Mesendoderm (in vitro differentiated cells): ENCODE measurements around the gene GFRAL.
A peak's percentile ranks its signal among the peaks of the same experiment; 100 is the strongest.

Experiments used
- DNase-seq: peaks from one replicate; pipeline ENCODE4 v3.0.0; 2013
- H2AK5ac ChIP-seq: 2 replicates; pipeline ENCODE4 v1.6.1; 2013; ENCODE audit warnings: low read length, inconsistent platforms
- H2BK120ac ChIP-seq: 2 replicates; pipeline ENCODE4 v1.6.1; 2013; ENCODE audit warnings: low read depth, mild to moderate bottlenecking, low read length, moderate library complexity, mixed read lengths
- H2BK15ac ChIP-seq: replicated peaks from 2 replicates; pipeline ENCODE4 v1.6.1; 2013; ENCODE audit warnings: low read depth, mild to moderate bottlenecking, moderate library complexity
- H2BK5ac ChIP-seq: 2 replicates; pipeline ENCODE4 v1.6.1; 2013; ENCODE audit warnings: low read length, inconsistent platforms
- H3K18ac ChIP-seq: 2 replicates; pipeline ENCODE4 v1.6.1; 2013; ENCODE audit warnings: mild to moderate bottlenecking, low read length, mixed read lengths
- H3K23ac ChIP-seq: one replicate; pipeline ENCODE4 v1.6.1; 2013; ENCODE audit warnings: low read length
- H3K27ac ChIP-seq: 2 replicates; pipeline ENCODE4 v1.5.1; 2013; ENCODE audit warnings: low read depth, mild to moderate bottlenecking, inconsistent platforms, low read length, moderate library complexity
- H3K27me3 ChIP-seq: 2 replicates; pipeline ENCODE4 v1.6.1; 2013; ENCODE audit warnings: low read length, control low read depth, mild to moderate bottlenecking, inconsistent platforms; ENCODE audit not compliant: insufficient read depth, poor library complexity
- H3K36me3 ChIP-seq: 2 replicates; pipeline ENCODE4 v1.6.1; 2013; ENCODE audit warnings: low read length, inconsistent platforms; ENCODE audit not compliant: control insufficient read depth, insufficient read depth
- H3K4ac ChIP-seq: one replicate; pipeline ENCODE4 v1.6.1; 2013; ENCODE audit warnings: low read depth, mild to moderate bottlenecking, low read length, moderate library complexity
- H3K4me1 ChIP-seq: 2 replicates; pipeline ENCODE4 v1.6.1; 2013; ENCODE audit warnings: low read depth, low read length, inconsistent platforms; ENCODE audit not compliant: control insufficient read depth
- H3K4me2 ChIP-seq: 2 replicates; pipeline ENCODE4 v1.6.1; 2013; ENCODE audit warnings: low read length
- H3K4me3 ChIP-seq: 2 replicates; pipeline ENCODE4 v1.5.1; 2013; ENCODE audit warnings: mild to moderate bottlenecking, low read length
- H3K56ac ChIP-seq: one replicate; pipeline ENCODE4 v1.6.1; 2013; ENCODE audit warnings: low read length
- H3K79me1 ChIP-seq: 2 replicates; pipeline ENCODE4 v1.6.1; 2013; ENCODE audit warnings: low read length, inconsistent platforms
- H3K79me2 ChIP-seq: 2 replicates; pipeline ENCODE4 v1.6.1; 2013; ENCODE audit warnings: mild to moderate bottlenecking, low read length; ENCODE audit not compliant: control insufficient read depth, insufficient read depth
- H3K9ac ChIP-seq: 2 replicates; pipeline ENCODE4 v1.6.1; 2013; ENCODE audit warnings: low read length, inconsistent platforms
- H4K5ac ChIP-seq: one replicate; pipeline ENCODE4 v1.6.1; 2013; ENCODE audit warnings: low read length
- H4K8ac ChIP-seq: one replicate; pipeline ENCODE4 v1.6.1; 2013; ENCODE audit warnings: low read depth, mild to moderate bottlenecking, control low read depth, low read length, moderate library complexity
- WGBS: extraction: QIAGEN DNeasy Blood & Tissue Kit; methylation state at CpG from one replicate; pipeline ENCODE4 v1.1.7; 2013; ENCODE audit warnings: low lambda C conversion rate, missing lambda C conversion rate; ENCODE audit not compliant: insufficient coverage; ENCODE audit errors: extremely low coverage; 5-methylcytosine and 5-hydroxymethylcytosine counted together

GFRAL gene

DNA sequence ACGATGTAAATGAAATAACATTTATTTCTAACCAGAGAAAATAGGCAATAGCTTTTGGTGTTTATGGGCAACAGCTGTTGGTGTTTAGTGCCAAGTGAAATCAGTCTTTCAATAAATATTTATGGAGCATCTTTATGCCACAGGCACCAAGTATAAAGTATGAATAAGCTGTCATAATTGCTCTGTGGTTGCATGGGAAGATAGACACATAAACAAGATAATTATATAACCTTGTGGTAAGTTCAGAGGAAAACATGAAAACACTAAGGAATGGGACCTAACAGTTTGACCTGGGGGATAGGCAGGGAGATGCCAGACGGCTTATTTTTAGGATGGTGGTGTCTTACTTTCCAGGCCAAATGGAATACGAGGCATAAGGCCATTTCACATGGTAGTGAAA, 110.9 kb downstream of the GFRAL start:
- no peak overlapping the region for H3K18ac ChIP-seq
- no peak overlapping the region for H3K4me3 ChIP-seq
- no peak overlapping the region for H3K56ac ChIP-seq
- no peaks in the 10 kb centered on the region for H3K36me3 ChIP-seq
- H3K79me1 ChIP-seq = no peaks in the 10 kb centered on the region
- H3K27ac ChIP-seq = no peak overlapping the region
- no peak overlapping the region for H2BK15ac ChIP-seq
- no CpG with 5 or more reads among the region's 3 CpGs for WGBS
- no peak overlapping the region for H2BK5ac ChIP-seq
- no peak overlapping the region for H3K23ac ChIP-seq
- no peak overlapping the region for H2BK120ac ChIP-seq
- no peak overlapping the region for H3K4ac ChIP-seq
- no peak overlapping the region for H4K8ac ChIP-seq
- no peaks in the 10 kb centered on the region for H3K79me2 ChIP-seq
- H4K5ac ChIP-seq = no peak overlapping the region
- no peaks in the 10 kb centered on the region for H3K4me1 ChIP-seq
- H2AK5ac ChIP-seq = no peak overlapping the region
- no peaks in the 10 kb centered on the region for H3K27me3 ChIP-seq
- DNase-seq = no peak
- H3K9ac ChIP-seq = no peak overlapping the region
- H3K4me2 ChIP-seq = no peak overlapping the region

DNA sequence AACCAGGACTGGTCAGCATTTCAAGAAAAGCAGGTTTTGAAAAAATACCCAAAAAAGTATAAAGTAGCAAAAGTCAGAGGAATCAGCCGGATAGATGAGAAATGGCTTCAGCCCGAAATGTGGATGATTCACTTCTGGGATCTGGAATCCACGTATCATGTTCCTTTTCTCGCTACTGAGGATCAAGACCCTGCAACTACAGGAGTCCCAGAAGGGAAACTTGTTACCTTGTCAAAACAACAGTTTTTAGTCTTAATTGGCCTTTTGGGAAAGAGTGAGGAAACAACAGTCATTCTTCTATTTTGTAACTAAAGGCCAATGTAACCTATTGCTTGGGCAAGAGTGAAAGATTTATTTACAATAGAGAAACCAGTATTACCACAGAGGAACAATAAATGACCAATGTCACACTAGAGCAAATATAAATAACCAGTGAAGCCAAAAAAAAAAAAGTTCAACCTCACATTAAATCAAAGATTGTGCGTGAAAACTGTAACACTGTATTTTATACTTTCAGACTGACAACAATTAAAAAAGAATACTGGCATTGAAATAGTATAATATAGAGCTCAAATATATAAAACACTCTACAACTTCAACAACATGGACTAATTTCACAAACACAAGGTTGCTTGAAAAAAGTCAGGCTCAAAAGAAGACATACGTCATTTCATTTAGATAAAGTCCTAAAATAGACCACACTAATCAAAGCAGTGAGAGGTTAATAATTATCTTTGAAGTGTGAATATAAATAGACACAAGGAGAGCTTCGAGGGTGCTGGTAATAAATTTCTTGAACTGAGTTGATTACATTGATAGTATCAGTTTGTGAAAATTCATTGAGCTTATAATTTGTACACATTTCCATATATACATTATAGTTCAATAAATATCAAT, 116.2 kb downstream of the GFRAL start:
- no peak for DNase-seq
- Histone ChIP-seq H2BK15ac (no peak overlapping the region), H3K27ac (no peak overlapping the region)

DNA sequence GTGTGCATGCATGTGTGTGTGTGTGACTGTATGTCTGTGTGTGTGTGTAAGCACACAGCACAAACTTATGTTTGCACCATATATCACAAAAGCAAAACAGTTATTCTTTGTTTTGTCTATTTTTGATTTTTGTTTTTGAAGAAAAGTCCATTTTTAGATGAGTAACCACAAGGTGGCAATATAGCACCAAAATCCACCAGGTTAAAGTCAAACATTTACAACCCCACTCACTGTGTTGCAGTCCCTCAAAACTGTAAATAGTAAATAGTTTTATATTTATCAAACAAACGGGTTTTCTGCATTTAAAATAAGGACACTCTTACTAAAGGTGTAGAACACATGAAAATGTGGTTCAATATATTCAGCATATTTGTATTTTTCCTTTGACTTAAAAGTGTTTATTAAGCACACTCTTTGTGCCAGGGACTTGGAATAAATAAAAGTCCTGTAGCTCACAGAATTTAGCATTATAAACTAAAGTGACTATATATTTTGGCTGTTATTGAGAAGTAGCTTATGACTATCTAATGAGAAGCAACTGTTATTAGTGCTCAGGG, 118.5 kb downstream of the GFRAL start:
- no peaks in the 10 kb centered on the region for H3K79me1 ChIP-seq
- no peaks in the 10 kb centered on the region for H3K79me2 ChIP-seq
- H2BK5ac ChIP-seq = no peak overlapping the region
- peak; percentile 34 for DNase-seq
- no CpG with 5 or more reads among the region's 1 CpG for WGBS
- H2BK120ac ChIP-seq = no peak overlapping the region
- no peak overlapping the region for H3K4ac ChIP-seq
- H3K56ac ChIP-seq = no peak overlapping the region
- no peak overlapping the region for H3K27ac ChIP-seq
- no peak overlapping the region for H4K5ac ChIP-seq
- H2BK15ac ChIP-seq = no peak overlapping the region
- H3K23ac ChIP-seq = no peak overlapping the region
- no peaks in the 10 kb centered on the region for H3K27me3 ChIP-seq
- no peak overlapping the region for H4K8ac ChIP-seq
- H3K4me1 ChIP-seq = no peaks in the 10 kb centered on the region
- H3K4me3 ChIP-seq = no peak overlapping the region
- H3K9ac ChIP-seq = no peak overlapping the region
- no peak overlapping the region for H2AK5ac ChIP-seq
- H3K18ac ChIP-seq = no peak overlapping the region
- H3K36me3 ChIP-seq = no peaks in the 10 kb centered on the region
- no peak overlapping the region for H3K4me2 ChIP-seq

More for the DNA sequence above, 116.2 kb downstream of the GFRAL start:
- Histone ChIP-seq H3K79me1 (no peaks in the 10 kb centered on the region), H3K9ac (no peak overlapping the region), H3K4me3 (no peak overlapping the region), H3K79me2 (no peaks in the 10 kb centered on the region), H3K27me3 (no peaks in the 10 kb centered on the region), H3K4ac (no peak overlapping the region), H3K4me1 (no peaks in the 10 kb centered on the region), H3K23ac (no peak overlapping the region), H2BK5ac (no peak overlapping the region), H3K56ac (no peak overlapping the region), H4K8ac (no peak overlapping the region), H2BK120ac (no peak overlapping the region), H3K18ac (no peak overlapping the region), H3K4me2 (no peak overlapping the region), H4K5ac (no peak overlapping the region), H3K36me3 (no peaks in the 10 kb centered on the region), H2AK5ac (no peak overlapping the region)
- WGBS = no CpG with 5 or more reads among the region's 7 CpGs

DNA sequence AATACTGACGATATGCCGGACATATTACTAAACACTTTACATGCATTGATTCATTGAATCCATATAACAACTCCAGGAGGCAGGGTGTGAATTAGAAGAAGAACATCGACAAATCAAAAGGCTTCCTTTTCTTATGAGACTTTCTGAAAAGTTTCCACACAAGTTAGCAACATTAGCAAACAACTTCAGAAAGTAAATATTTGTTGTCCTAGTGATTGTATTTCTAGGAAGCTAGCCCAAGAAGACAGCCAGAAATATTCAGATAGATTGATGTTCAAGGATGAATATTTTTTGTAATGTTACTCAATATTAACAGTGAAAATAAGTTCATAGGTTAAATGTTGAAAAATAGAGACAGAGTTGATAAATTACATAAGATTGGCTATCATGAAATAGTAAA, 120.6 kb downstream of the GFRAL start:
- no peak overlapping the region for H2AK5ac ChIP-seq
- H3K4ac ChIP-seq = no peak overlapping the region
- no peak overlapping the region for H3K4me2 ChIP-seq
- DNase-seq = no peak
- no peak overlapping the region for H3K27ac ChIP-seq
- H2BK5ac ChIP-seq = no peak overlapping the region
- no peaks in the 10 kb centered on the region for H3K4me1 ChIP-seq
- no peaks in the 10 kb centered on the region for H3K36me3 ChIP-seq
- H3K9ac ChIP-seq = no peak overlapping the region
- no peak overlapping the region for H3K56ac ChIP-seq
- H3K4me3 ChIP-seq = no peak overlapping the region
- no peaks in the 10 kb centered on the region for H3K27me3 ChIP-seq
- H3K79me2 ChIP-seq = no peaks in the 10 kb centered on the region
- H2BK120ac ChIP-seq = no peak overlapping the region
- H2BK15ac ChIP-seq = no peak overlapping the region
- no peak overlapping the region for H4K5ac ChIP-seq
- H3K18ac ChIP-seq = no peak overlapping the region
- no peaks in the 10 kb centered on the region for H3K79me1 ChIP-seq
- H3K23ac ChIP-seq = no peak overlapping the region
- no peak overlapping the region for H4K8ac ChIP-seq
- WGBS = no CpG with 5 or more reads among the region's 3 CpGs

DNA sequence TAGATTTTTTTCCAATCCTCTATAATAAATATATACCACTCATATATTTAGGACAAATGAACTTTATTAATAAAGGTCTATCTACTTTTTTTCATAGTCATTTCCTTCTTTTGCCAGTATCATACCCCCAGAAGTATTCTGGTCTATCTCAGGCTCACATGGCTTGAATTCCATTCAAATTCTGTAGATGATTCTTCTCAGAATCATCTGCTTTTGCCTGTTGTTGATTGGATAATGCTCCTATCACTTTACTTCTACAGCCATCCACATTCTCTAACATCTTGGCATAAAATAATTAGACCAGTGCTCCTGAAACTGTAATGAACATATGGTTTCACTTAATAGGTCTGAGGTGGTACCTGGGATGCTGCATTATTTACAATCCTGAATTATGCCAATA, 121.2 kb downstream of the GFRAL start:
- no peak overlapping the region for H2BK120ac ChIP-seq
- peak; percentile 14 for DNase-seq
- no peak overlapping the region for H2BK5ac ChIP-seq
- no peaks in the 10 kb centered on the region for H3K27me3 ChIP-seq
- H3K4ac ChIP-seq = no peak overlapping the region
- H3K4me1 ChIP-seq = no peaks in the 10 kb centered on the region
- no peak overlapping the region for H3K4me3 ChIP-seq
- no peak overlapping the region for H3K56ac ChIP-seq
- H3K27ac ChIP-seq = no peak overlapping the region
- H2AK5ac ChIP-seq = no peak overlapping the region
- H3K23ac ChIP-seq = no peak overlapping the region
- H2BK15ac ChIP-seq = no peak overlapping the region
- H3K79me1 ChIP-seq = no peaks in the 10 kb centered on the region
- no peak overlapping the region for H3K18ac ChIP-seq
- no peak overlapping the region for H4K8ac ChIP-seq
- H3K79me2 ChIP-seq = no peaks in the 10 kb centered on the region
- H3K4me2 ChIP-seq = no peak overlapping the region
- H3K9ac ChIP-seq = no peak overlapping the region
- H4K5ac ChIP-seq = no peak overlapping the region
- H3K36me3 ChIP-seq = no peaks in the 10 kb centered on the region
